Posterior cingulate gyrus (tissue), 11 donors: ENCODE data around the gene CUEDC1.
A peak's percentile ranks its signal among the peaks of the same experiment; 100 is the strongest.

ENCODE experiments used
- DNase-seq, 10 donors: peaks; one replicate each; pipeline versions ENCODE4 v3.0.0 to v3.0.0-alpha.2; 2020 to 2021; ENCODE audit warnings: mixed read lengths in 3 of 10
- intact Hi-C: fragments of 100-400 bp; cut with DNase I; formaldehyde crosslinking; loops from one replicate; pipeline ENCODE4 v1.15.1; 2023

CUEDC1 gene, protein sequence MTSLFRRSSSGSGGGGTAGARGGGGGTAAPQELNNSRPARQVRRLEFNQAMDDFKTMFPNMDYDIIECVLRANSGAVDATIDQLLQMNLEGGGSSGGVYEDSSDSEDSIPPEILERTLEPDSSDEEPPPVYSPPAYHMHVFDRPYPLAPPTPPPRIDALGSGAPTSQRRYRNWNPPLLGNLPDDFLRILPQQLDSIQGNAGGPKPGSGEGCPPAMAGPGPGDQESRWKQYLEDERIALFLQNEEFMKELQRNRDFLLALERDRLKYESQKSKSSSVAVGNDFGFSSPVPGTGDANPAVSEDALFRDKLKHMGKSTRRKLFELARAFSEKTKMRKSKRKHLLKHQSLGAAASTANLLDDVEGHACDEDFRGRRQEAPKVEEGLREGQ

DNA sequence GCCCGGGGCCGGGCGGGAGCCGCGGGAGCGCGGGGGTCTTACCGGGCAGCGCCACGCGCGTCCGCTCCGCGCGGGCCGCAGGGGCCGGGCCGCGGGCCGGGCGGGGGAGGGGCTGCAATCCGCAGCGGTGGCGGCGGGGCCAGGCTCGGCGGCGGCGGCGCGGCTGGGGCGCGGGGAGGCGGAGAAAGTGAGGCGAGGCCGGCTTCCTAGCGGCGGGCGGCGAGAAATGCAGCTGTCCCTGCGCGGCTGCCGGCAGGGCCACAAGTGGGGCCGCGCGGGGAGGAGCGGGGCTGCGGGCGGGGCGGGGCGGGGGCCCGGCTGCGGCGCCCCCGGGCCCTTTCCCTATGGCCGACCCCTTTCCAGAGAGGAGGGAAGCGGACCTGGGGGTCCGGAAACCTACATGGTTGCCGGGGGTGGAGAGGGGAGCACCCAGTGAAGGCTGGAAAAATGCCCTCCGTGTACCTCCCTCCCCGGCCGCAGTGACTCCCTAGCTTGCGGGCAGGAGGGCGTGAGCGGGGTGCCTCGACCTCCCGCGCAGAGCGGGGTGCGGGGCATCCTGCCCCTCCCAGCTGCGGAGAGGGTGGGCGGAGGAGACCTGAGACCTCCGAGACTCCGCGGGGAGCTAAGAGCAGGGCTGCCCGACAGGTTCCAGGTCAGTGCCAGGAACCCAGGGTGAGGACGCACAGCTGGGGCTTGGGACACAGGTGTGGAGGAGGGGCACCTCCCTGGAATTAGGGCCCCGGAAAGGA, at the start of gene CUEDC1:
TSS of gene CUEDC1 (minus strand) at position 230 of the 749 bp plus-strand sequence. CDS start 69,848 bp downstream, outside the sequence.
- intact Hi-C loops, result no loop called here
- DNase-seq, result peak; percentile 71 to 97 (median 82)

DNA sequence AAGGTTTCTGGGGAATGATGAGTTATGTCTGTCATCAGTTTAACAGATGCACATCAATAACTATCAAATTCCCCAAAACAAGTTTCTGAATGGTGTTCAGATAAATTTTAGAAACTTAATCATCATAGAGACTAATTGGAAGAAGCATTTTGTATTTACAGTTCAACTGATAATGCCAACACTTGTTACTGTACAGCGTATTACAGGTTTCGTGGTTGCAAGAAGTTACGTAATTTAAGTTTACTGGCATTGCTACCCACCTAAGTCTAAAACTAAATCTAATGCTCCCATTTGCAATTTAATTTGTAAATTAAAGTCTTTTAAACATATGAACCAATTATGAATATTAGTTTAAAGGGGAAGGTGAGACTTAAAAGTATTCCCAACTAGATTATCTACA, 48.8 kb upstream of the CUEDC1 start:
- DNase-seq, result no peak
- intact Hi-C loops, result no loop called here

DNA sequence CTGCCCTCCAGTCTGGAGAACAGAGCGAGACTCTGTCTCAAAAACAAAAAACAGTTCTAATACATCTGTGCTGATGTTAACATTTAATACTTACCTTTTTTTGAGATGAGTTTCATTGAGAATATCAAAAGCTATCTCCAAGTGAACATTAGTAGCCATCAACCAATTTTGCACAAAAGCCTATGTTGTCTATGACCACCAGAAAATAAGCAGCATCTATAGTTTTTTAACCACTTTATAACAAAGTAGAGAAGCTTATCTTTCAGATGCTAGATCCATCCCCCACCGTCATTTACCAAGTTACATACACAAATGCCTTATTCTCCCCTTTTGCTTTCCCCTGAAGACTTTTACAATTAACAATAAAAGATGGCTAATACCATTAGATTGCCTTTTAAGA, 47.8 kb upstream of the CUEDC1 start:
- DNase-seq, result no peak
- intact Hi-C loops, result no loop called here

DNA sequence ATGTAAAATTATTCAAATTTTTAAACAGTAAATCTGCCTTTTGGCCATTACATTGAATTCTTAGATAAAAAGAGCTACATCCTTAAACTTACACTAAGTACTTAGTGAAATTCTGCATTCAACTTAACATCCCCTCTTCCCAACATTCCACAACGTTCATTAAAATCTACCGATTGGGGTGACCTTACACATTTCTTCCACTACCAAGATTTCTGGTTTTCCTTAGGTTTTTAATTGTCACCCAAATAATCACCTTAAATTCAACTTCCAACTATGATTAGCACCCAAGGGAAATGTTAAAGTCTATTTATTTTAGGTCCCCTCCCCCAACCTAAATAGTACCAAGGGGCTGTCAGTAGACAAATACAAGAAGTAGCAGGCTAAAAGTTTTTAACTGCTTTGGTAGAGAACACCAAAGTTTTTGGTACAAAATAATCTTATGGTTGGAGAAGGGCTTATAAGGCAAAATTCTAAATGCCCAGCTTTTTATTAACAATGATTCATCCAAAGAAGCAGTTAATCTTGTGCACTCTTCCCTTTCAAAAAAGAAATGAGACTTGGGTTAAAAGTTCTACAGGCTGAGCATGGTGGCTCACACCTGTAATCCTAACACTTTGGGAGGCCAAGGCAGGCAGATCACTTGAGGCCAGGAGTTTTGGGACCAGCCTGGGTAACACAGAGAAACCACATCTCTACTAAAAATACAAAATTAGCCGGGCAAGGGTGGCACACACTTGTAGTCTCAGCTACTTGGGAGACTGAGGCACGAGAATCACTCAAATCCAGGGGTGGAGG, 47.1 kb upstream of the CUEDC1 start:
- no peak for DNase-seq
- intact Hi-C loops, result no loop called here

DNA sequence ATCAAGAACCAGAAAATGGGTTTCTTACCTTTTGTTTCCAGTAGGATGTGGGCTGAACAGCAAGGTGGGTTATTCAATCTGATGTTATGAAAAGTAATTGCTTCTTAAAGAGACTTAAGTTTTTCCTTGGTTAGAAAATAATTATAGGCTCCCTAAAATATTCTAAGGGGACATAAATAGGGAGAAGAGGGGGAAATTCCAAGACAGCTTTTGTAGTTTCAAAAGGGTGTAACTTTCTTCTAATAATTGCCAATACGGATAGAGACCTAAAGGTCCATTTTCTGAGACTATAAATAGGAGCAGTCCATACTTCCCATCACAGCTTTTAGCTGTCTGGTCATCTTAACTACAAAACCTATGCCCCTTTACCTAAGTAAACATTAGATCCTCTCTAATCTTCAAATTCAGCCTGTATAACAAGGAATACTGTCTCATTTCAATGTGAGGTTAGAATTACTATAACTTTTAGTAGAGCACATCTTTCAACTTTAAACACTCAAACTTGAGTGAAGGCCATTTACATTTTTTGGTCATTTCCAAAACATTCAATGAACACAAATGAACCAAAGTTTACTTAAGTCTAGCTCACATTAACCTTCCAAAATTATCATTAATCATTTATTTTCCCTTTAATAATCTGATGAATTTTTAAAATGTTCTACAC, 46.4 kb upstream of the CUEDC1 start:
- intact Hi-C loops, result no loop called here
- DNase-seq, result no peak

DNA sequence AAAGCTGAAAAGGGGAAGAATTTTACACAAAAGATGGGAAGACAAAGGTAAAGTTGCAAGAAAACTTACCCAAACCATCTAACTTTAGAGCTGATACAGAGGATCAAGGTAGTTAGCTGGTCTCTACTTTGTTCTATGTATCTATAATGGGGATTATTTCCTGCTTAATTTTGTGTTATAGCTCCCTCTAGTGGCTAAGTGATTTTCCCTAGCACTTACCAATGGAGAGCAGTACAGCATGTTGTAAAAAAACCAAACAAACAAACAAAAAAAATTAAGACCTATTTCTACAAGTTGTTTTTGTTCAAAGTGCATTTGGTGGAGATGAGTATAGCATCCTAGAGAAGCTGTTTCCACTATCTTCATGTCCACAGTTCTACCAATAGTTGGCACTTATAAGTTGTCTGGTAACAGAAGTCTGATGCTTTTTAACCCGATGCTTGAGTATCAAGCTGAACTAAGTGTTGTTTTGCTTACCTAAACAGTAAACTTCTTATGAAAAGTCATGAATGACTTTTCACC, 44.3 kb upstream of the CUEDC1 start:
- intact Hi-C loops, result loop anchor here (1.0 to 5.0 kb wide), 2 partner anchors 97 to 141 kb away; no protein-coding TSS in a partner anchor
- no peak for DNase-seq

DNA sequence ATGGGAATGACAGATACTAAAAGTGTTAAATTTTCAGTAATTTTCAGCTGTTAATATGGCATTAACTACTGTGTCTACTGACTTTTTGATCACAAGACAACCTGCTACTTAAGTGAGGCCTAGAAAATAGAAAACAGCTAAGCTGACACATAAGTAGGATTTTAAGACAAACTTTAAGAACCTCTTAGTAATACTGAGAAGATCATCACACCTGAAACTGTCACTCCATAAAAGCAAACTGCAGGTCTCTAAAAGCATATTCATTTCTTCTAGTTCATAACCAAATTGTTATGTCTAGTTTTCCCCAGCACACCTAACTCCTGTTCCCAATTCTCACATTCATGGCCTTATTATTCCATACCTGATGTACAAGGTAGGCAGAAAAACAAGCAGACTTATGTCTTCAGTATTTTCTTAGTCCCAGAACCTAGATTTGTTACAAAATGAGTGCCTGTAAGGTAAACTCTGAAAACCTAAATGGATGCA, 43.8 kb upstream of the CUEDC1 start:
- intact Hi-C loops, result loop anchor here (1.0 to 5.0 kb wide), 2 partner anchors 97 to 141 kb away; no protein-coding TSS in a partner anchor
- DNase-seq, result no peak

DNA sequence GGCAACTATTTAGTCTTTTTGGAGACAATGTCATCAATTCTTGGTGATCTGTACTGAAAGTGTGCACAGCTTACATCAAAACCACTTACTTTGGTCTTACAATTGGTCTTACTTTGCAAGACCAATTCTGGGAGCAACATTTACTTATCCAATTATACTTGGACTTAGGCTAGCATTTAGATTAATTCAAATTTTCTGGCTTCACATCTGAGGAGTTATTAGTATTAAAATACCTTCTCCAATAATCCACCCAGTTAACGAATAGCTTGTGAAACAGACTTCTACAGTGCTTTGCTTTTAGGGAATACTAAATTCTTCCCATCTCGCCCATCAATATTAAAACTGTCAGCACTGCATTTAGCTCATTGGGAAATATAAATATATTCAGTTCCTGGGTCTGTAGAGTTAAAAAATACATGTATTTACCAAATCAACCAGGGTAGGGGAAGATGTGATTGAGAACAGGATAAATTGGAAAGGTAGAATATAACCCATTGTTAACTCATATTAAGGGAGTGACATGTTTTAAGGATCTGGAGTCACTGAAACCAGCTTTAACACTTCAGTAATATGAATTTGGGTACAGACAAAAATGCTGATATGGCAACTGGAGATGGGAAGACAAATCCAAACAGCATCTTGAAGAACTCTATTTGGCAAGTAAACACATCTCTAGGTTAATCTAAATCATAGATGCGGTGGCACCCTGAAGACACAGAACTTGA, 42.0 kb upstream of the CUEDC1 start:
- intact Hi-C loops, result loop anchor here (5.0 kb wide), 1 partner anchor 95 kb away; no protein-coding TSS in a partner anchor
- no peak for DNase-seq

DNA sequence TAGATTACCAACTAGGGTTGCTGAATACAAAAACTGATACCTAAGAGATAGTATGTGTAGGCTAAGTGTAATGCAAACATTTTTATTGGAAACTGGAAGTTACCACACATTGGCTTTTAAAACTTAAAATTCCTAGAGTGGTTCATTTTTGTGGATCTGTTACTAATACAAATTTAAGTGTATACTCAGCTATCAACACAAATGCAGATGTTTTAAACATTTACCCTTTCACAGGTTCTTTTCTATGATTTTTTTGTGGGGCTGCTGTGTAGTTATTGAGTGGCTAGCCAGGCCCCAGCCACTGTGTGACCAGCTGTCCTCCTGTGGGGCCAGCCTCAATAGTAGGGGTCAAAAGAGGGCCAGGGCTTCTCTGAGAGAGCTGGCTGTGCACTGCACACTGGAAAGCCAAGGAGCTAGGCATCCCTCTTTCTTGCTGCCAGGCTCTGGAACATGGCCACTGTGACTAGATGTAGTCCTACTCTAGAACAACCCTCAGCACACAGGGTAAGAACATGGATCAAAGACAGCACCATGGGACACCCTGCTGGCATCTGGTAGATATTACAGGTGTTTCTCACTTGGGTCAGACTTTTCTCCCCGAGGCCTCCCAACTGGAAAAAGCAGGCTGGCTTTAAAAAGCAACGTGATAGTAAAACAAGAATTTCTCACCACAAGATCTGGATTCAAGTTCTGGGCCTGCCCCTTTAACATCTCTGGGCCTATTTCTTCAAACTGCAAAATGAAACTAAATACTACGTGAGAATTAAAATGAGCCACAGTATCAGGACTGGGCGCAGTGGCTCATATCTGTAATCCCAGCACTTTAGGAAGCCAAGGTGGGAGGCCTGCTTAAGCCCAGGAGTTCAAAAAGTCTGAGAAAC, 40.1 kb upstream of the CUEDC1 start:
- intact Hi-C loops, result loop anchor here (1.0 to 5.0 kb wide), 2 partner anchors 93 to 137 kb away; no protein-coding TSS in a partner anchor
- peak in 6 of 10 donors; percentile 47 to 89 (median 52) for DNase-seq

DNA sequence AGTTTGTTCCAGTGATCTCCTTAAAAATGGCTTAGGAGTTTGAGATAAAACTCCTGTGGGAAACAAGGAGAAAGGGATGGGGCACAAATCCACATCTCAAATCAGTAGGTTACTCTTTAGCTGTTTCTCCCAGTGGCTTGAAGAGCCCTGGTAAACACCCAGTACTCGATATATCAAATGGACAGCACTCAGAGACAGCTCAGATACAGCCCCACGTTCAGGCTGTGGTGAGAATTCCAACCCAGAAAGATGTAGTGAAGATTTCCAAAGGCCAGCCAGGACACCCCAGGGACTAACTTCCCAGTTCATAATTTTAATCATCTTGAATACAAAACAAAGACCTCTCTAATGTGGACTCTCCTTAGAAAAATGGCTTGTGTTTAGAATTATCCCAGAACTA, 39.2 kb upstream of the CUEDC1 start:
- no peak for DNase-seq
- intact Hi-C loops, result no loop called here

DNA sequence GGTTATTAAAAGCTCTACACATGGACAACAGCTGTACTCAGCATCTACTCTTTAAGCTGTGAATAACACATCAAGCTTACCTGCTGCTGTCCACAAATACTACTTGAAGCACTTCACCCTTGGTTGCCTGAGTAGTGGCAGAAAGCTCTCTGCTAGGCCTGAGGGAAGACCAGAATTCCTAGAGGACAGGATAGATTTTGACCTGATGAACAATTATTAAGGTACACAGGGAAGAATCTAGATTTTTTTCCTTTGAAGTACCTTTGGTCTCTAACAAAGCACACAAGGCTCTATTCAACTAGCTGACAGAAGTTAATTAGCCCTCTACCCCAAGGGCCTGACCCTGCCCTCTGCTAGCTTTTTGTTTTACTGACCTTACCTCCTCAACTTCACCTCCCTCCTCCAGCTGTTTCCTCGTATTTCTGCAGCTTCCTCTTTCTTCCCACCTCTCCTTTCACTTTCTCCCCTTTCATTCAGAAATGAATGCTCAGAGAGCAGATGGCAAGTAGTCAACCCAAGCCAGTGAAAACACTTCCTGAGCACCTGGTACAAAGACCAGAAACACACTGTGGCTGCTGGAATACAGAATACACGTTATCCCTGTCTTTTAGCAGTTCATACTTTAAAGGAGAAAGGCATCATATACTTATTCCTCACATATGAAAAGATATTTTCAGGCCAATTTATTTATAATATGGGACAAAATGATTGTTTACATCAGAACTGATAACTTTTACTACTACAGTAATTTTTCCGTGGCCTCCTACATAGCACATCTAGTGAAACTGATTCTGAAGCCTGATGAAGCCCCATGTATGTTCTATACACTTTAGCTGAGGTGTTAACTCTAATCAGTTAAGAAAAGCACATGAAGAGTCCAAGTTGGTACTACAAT, 38.5 kb upstream of the CUEDC1 start:
- intact Hi-C loops, result no loop called here
- no peak for DNase-seq

DNA sequence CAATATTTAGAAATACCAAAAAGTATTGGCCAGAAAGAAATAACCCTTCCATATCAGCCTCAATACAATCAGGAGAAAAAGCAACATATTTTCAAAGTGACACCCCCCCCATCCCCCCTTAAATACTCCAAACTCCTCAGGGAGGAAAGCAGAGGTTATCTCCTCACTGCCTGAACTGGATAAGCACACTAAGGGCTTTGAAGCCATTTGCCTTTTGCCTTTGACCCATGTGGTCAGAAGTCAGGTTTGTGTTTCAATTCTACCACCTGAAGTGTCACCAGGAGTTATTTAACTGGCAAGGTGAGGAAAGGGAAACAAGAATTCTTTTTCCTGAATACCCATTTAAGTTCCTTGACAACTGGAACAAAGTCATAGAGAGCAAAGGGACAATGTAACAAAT, 36.3 kb upstream of the CUEDC1 start:
- intact Hi-C loops, result no loop called here
- no peak for DNase-seq

DNA sequence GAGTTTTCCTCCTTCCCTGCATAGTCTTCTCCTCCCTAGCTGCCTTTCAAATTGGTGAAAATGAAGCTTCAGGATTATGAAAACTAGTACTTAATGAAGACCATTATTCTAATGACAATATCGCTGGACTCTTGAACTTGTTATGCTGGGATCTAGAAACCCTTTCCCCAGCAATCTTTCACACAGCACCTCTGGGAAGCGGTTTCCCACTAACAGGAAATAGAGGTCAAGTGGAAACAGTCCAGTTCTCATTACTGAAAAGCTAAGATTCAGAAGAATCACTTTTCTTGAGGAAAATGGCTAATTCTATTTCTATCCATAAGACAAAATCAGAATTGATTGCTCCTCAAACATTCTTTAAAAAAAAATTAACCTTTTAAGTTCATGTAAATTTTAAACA, 34.8 kb upstream of the CUEDC1 start:
- intact Hi-C loops, result no loop called here
- DNase-seq, result no peak

DNA sequence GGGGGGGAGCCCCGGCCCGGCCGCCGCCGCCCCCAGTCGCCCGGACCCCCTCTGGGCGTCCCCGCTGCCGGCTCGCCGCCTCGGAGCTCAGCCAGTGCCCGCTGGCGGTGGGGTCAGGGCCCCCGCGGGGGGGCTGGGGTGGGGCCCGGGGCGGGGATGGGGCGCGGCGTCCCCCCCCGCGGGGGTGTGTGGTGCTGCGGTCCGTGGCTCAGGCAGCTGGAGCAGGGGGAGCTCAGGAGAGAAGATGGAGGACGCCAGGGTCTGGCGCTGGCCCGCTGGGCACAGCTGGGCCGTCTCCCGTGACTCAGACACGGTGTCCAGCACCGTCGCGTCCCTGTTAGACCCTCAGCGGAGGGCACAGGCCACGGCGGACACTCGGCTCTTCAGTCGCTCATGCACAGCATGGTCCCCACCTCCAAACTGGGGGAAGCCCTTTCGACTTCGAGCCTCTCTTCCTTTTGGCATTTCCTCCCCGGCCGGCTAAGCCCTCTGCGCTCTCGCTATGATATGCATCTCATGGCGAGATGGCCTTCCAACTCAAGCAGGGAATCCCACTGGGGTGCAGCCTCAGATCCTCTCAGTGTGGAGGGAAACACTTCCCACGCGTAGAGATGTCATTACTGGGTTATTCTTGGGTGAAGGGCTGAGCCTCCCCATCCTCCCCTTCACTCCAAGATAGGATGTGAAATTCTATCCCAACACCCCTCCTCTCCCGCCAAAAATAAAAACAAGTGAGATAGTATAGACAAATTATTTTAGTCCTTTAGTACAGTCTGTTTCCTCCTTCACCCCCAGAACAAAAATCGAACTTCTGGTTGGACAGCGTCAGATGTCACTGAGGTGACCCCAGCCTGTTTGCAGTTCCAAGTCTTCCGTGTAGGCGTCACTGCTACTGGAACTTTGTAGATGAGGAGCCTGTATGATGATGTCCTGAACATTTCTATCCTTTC, 33.4 kb upstream of the CUEDC1 start:
- intact Hi-C loops, result loop anchor here (5.0 kb wide), 2 partner anchors 36 to 96 kb away; no protein-coding TSS in a partner anchor
- DNase-seq, result peak; percentile 53 to 96 (median 66)

DNA sequence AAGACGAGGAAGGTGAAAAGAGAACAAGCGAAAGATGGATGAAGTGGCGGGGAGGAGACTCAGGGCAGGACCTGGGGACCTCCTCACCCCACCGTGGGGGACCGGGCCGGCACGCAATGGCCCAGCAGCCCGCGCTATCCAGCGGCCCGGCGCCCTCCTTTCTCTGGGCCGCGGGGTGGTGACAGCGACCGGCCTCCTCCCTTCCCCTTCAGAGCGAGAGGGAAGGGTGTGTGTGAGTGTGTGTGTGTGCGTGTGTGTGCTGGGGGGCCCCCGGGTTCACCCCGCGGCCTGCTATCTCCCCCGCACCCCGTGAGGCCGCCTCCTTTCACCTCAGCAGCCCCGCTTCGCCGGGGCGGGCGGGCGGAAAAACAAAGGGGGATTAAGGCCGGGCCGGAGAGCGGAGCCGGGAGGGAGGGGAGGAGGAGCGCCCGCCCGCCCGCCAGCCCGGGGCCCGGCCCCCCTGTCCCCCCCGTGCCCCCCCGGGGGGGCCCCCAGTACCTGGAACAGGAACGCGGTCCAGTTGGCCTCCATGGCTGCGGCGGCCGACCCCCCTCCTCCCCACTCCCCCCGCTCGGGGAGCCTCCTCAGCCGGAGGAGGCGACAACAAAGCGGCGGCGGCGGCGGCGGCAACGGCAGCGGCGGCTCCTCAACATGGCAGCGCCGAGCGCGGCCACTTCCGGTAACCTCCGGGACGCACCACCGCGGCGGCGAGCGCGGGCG, 32.5 kb upstream of the CUEDC1 start, which contains the start of gene VEZF1:
TSS of gene VEZF1 (minus strand) at position 674 of the 720 bp plus-strand sequence. CDS start at position 531, 143 bp downstream.
- DNase-seq, result peak; percentile 59 to 95 (median 66)
- intact Hi-C loops, result loop anchor here (5.0 kb wide), 2 partner anchors 35 to 95 kb away; no protein-coding TSS in a partner anchor
